Neural cell (in vitro differentiated cells): ENCODE results near the gene DNAJC16. TPM values are rescaled to one million over a fixed set of nuclear protein-coding genes. Genes with fewer than 3 reads are reported as not detected.

Source experiments
- H2AFZ ChIP-seq: fragments of 200-600, 300-800 bp; sonication (generic), shearing (Covaris generic); 2 replicates; pipeline ENCODE4 v1.6.0; 2014; ENCODE audit warnings: low read depth, mild to moderate bottlenecking, antibody characterized with exemption, low read length, moderate library complexity
- H3F3A ChIP-seq: fragments of 200-600 bp; shearing (Covaris generic); 2 replicates; pipeline ENCODE4 v1.6.1; 2016; ENCODE audit warnings: mild to moderate bottlenecking, moderate library complexity, mixed read lengths, antibody characterized with exemption, low read length; ENCODE audit not compliant: insufficient read depth, poor library complexity, severe bottlenecking
- H3K27ac ChIP-seq: fragments of 200-600, 300-800 bp; sonication (generic), shearing (Covaris generic); 2 replicates; pipeline ENCODE4 v1.5.1; 2014; ENCODE audit warnings: mild to moderate bottlenecking, low read length, moderate library complexity
- H3K27me3 ChIP-seq: fragments of 300-800, 200-600 bp; sonication (generic), shearing (Covaris generic); 2 replicates; pipeline ENCODE4 v1.6.0; 2014; ENCODE audit warnings: mild to moderate bottlenecking, low read depth, low read length, moderate library complexity; ENCODE audit not compliant: insufficient read depth
- H3K36me3 ChIP-seq: fragments of 300-800, 200-600 bp; sonication (generic), shearing (Covaris generic); 2 replicates; pipeline ENCODE4 v1.5.1; 2014; ENCODE audit warnings: mild to moderate bottlenecking, antibody characterized with exemption, low read length, moderate library complexity; ENCODE audit not compliant: insufficient read depth
- H3K4me2 ChIP-seq: fragments of 300-800, 200-600 bp; sonication (generic), shearing (Covaris generic); 2 replicates; pipeline ENCODE4 v1.6.0; 2014; ENCODE audit warnings: mild to moderate bottlenecking, low read length
- H3K4me3 ChIP-seq: fragments of 300-800, 200-600 bp; sonication (generic), shearing (Covaris generic); 2 replicates; pipeline ENCODE4 v1.5.1; 2014; ENCODE audit warnings: mild to moderate bottlenecking, low read length, moderate library complexity
- H3K79me2 ChIP-seq: fragments of 200-600 bp; shearing (Covaris generic); replicated peaks from 2 replicates; pipeline ENCODE4 v1.6.0; 2014; ENCODE audit warnings: mild to moderate bottlenecking, low read length, moderate library complexity; ENCODE audit not compliant: insufficient read depth
- H3K9ac ChIP-seq: fragments of 300-800, 200-600 bp; sonication (generic), shearing (Covaris generic); 2 replicates; pipeline ENCODE4 v1.6.1; 2016; ENCODE audit warnings: mild to moderate bottlenecking, low read length, mixed read lengths
- H3K9me2 ChIP-seq: fragments of 200-600 bp; shearing (Covaris generic); 2 replicates; pipeline ENCODE4 v1.6.1; 2016; ENCODE audit warnings: mild to moderate bottlenecking, low read length, mixed read lengths; ENCODE audit not compliant: insufficient read depth
- H3K9me3 ChIP-seq: fragments of 200-600, 300-800 bp; sonication (generic), shearing (Covaris generic); 2 replicates; pipeline ENCODE4 v1.6.1; 2016; ENCODE audit warnings: mild to moderate bottlenecking, mixed run types, low read length, moderate library complexity, mixed read lengths
- H4K20me1 ChIP-seq: fragments of 200-600 bp; shearing (Covaris generic); 2 replicates; pipeline ENCODE4 v1.6.1; 2016; ENCODE audit warnings: mild to moderate bottlenecking, mixed run types; ENCODE audit not compliant: insufficient read depth
- EP300 ChIP-seq: fragments of 450-650 bp; conservative IDR thresholded peaks from 2 replicates; pipeline ENCODE4 v1.6.1; 2014; ENCODE audit warnings: antibody characterized with exemption, mild to moderate bottlenecking, moderate library complexity; ENCODE audit not compliant: poor library complexity, severe bottlenecking
- EZH2 ChIP-seq: fragments of 200-600, 300-800 bp; shearing (Covaris generic), sonication (generic); IDR thresholded peaks from 2 replicates; pipeline ENCODE4 v1.6.1; 2014; ENCODE audit warnings: antibody characterized with exemption, low read length, borderline replicate concordance, mild to moderate bottlenecking; ENCODE audit not compliant: insufficient read depth, poor library complexity, severe bottlenecking
- MXI1 ChIP-seq: fragments of 450-650 bp; conservative IDR thresholded peaks from 2 replicates; pipeline ENCODE4 v1.6.1; 2014; ENCODE audit warnings: antibody characterized with exemption, mild to moderate bottlenecking; ENCODE audit not compliant: poor library complexity, severe bottlenecking
- POLR2AphosphoS5 ChIP-seq: IDR thresholded peaks from 2 replicates; pipeline ENCODE4 v1.6.1; 2012
- RAD21 ChIP-seq: fragments of 450-650 bp; conservative IDR thresholded peaks from 2 replicates; pipeline ENCODE4 v1.6.1; 2014; ENCODE audit warnings: antibody characterized with exemption, mild to moderate bottlenecking, moderate library complexity
- SMC3 ChIP-seq: fragments of 450-650 bp; conservative IDR thresholded peaks from 2 replicates; pipeline ENCODE4 v1.6.1; 2014; ENCODE audit warnings: antibody characterized with exemption, mild to moderate bottlenecking, moderate library complexity; ENCODE audit not compliant: poor library complexity
- TAF1 ChIP-seq: IDR thresholded peaks from 2 replicates; pipeline ENCODE4 v1.6.1; 2012; ENCODE audit warnings: low read depth
- polyA plus RNA-seq: library from polyadenylated mRNA; depleted of rRNA; stranded (reverse); fragments of >200 nt; gene quantifications from 2 replicates; pipeline ENCODE4 v1.2.3, GENCODE V29; 2014
- TF ChIP-seq, protein P1 (sequence below): fragments of 450-650 bp; IDR thresholded peaks from 2 replicates; pipeline ENCODE4 v1.5.1; 2014; ENCODE audit warnings: antibody characterized with exemption, mild to moderate bottlenecking, moderate library complexity; ENCODE audit not compliant: poor library complexity, severe bottlenecking
- TF ChIP-seq, protein P2 (sequence below): IDR thresholded peaks from 2 replicates; pipeline ENCODE4 v1.6.1; 2012; ENCODE audit warnings: borderline replicate concordance

DNAJC16 gene
- polyA plus RNA-seq, 1 donor from 2014 or later = 10.9 TPM

DNA sequence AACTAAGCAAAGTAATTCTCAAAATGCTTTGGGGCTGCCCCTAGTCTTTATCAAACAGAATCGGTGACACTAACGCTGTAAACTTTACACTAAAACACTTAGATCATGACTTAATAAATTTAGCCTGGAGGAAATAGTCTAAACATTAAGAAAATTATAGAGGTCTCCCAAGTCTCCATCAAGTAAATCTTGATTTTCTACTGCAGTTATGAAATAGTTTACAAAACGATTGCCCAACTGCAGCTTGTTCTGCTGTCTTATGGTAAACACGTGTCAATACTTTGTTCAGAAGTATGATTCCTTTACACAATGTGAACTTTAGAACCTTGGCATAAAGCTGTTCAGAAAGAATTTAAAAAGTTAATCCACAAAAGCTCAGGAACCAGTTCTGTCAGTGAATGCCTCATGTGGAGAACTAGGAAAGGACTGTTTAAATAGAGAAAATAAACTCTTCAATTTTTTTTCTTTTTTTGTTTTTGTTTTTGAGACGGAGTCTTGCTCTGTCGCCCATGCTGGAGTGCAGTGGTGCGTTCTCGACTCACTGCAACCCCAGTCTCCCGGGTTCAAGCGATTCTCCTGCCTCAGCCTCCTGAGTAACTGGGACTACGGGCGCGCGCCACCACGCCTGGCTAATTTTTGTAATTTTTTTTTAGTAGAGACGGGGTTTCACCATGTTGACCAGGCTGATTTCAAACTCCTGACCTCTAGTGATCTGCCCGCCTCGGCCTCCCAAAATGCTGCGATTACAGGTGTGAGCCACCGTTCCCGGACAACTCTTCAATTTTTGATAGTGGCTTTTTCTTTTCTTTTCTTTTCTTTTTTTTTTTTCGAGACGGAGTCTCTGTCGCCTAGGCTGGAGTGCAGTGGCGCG, 92.2 kb downstream of the DNAJC16 start:
- peak overlapping the region; percentile 90 for H3K4me2 ChIP-seq
- peaks cover 40% of the 10 kb centered on the region for H3K79me2 ChIP-seq
- H3K4me3 ChIP-seq = peak overlapping the region; percentile 99
- H3K27ac ChIP-seq = no peak overlapping the region
- TF ChIP-seq, protein P1, sequence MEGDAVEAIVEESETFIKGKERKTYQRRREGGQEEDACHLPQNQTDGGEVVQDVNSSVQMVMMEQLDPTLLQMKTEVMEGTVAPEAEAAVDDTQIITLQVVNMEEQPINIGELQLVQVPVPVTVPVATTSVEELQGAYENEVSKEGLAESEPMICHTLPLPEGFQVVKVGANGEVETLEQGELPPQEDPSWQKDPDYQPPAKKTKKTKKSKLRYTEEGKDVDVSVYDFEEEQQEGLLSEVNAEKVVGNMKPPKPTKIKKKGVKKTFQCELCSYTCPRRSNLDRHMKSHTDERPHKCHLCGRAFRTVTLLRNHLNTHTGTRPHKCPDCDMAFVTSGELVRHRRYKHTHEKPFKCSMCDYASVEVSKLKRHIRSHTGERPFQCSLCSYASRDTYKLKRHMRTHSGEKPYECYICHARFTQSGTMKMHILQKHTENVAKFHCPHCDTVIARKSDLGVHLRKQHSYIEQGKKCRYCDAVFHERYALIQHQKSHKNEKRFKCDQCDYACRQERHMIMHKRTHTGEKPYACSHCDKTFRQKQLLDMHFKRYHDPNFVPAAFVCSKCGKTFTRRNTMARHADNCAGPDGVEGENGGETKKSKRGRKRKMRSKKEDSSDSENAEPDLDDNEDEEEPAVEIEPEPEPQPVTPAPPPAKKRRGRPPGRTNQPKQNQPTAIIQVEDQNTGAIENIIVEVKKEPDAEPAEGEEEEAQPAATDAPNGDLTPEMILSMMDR = no peak
- no peak for TF ChIP-seq TAF1
- TF ChIP-seq EZH2 = no peak
- TF ChIP-seq POLR2AphosphoS5 = no peak
- no peak for TF ChIP-seq EP300
- no peak for TF ChIP-seq RAD21
- no peak for TF ChIP-seq SMC3
- TF ChIP-seq, protein P2, sequence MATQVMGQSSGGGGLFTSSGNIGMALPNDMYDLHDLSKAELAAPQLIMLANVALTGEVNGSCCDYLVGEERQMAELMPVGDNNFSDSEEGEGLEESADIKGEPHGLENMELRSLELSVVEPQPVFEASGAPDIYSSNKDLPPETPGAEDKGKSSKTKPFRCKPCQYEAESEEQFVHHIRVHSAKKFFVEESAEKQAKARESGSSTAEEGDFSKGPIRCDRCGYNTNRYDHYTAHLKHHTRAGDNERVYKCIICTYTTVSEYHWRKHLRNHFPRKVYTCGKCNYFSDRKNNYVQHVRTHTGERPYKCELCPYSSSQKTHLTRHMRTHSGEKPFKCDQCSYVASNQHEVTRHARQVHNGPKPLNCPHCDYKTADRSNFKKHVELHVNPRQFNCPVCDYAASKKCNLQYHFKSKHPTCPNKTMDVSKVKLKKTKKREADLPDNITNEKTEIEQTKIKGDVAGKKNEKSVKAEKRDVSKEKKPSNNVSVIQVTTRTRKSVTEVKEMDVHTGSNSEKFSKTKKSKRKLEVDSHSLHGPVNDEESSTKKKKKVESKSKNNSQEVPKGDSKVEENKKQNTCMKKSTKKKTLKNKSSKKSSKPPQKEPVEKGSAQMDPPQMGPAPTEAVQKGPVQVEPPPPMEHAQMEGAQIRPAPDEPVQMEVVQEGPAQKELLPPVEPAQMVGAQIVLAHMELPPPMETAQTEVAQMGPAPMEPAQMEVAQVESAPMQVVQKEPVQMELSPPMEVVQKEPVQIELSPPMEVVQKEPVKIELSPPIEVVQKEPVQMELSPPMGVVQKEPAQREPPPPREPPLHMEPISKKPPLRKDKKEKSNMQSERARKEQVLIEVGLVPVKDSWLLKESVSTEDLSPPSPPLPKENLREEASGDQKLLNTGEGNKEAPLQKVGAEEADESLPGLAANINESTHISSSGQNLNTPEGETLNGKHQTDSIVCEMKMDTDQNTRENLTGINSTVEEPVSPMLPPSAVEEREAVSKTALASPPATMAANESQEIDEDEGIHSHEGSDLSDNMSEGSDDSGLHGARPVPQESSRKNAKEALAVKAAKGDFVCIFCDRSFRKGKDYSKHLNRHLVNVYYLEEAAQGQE = no peak
- no peaks in the 10 kb centered on the region for H3K9me2 ChIP-seq
- no peaks in the 10 kb centered on the region for H3K27me3 ChIP-seq
- no peaks in the 10 kb centered on the region for H3K36me3 ChIP-seq
- no peaks in the 10 kb centered on the region for H4K20me1 ChIP-seq
- H3K9me3 ChIP-seq = no peaks in the 10 kb centered on the region
- no peak overlapping the region for H2AFZ ChIP-seq
- H3K9ac ChIP-seq = peak overlapping the region; percentile 81
- H3F3A ChIP-seq = no peaks in the 10 kb centered on the region

DNA sequence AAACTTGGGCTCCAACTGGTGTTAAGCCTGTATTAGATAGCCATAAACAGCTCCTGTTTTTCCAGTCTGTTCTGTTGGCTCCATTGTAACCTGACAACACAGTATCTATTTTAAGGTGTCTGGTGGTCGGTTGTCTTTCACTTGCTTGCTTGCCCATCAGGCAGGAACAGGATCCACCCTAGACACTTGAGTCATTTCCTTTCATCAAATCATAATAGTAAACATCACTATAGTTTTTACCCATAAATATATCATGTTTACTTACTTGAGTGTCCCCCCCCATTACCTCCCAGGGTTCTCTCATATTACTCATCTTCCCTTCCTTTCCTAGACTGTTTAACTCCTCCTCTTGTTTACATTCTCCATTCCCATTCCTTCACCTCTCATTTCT, 93.5 kb downstream of the DNAJC16 start:
- H3F3A ChIP-seq = no peaks in the 10 kb centered on the region
- no peak overlapping the region for H3K4me2 ChIP-seq
- H3K36me3 ChIP-seq = no peaks in the 10 kb centered on the region
- H3K9me2 ChIP-seq = no peaks in the 10 kb centered on the region
- no peaks in the 10 kb centered on the region for H3K9me3 ChIP-seq
- no peak overlapping the region for H3K27ac ChIP-seq
- H3K27me3 ChIP-seq = no peaks in the 10 kb centered on the region
- TF ChIP-seq TAF1 (no peak), MXI1 (no peak), RAD21 (no peak), EZH2 (no peak), POLR2AphosphoS5 (no peak)
- TF ChIP-seq, protein P2 = no peak
- no peak overlapping the region for H2AFZ ChIP-seq
- H3K79me2 ChIP-seq = peaks cover 48% of the 10 kb centered on the region
- H3K9ac ChIP-seq = no peak overlapping the region
- H3K4me3 ChIP-seq = no peak overlapping the region
- no peaks in the 10 kb centered on the region for H4K20me1 ChIP-seq
